ENCODE results near the gene QRICH2.
"Not testable (repeated sequence)": the region's sequence is repeated elsewhere in the genome, so short reads cannot be mapped to it uniquely, and the experiment has no call there.

- TF ChIP-seq CTCF, POLR2A (IDR thresholded peaks at IDR 0.05): not testable (repeated sequence)
Measured at GRCh38 chr17:76252967-76253766, 54.9 kb downstream of the QRICH2 start.

Data from Peyer's patch (tissue), 4 donors.